Stimulated activated CD8-positive, alpha-beta memory T cell treated with anti-CD3 and anti-CD28 coated beads, Interleukin-15, amount 100 ng/mL, for 48 hours (primary cell): ENCODE data around the gene BTBD18.

Experiments used
- DNase-seq, 2 donors: peaks; one replicate each; pipeline ENCODE4 v3.0.0-alpha.2; 2020; ENCODE audit warnings: low read depth in 2 of 2

The BTBD18 gene

DNA sequence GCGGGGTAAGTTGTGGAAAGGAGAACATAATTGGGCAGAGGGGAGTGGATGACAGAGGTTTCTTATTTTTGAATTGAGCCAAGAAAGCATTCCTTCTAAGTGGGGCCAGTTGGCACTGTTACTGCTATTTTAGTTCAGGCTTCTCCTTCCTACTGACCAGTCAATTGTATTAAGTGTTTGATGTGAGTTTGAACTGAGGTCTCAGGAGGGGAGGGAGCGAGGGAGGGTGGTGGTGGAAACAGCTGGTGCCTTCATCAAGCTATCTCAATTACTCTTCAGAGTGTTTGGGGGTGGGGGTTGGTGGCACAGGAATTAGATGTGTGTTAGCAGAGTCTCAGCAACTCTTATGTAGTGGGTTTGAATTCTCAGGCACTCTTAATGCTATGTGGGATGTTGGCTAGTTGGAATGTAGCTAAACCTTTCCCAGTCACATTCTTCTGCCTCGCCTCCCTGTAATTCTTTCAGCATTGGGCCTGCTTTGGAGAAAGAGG lies 24.5 kb upstream of the BTBD18 start:
- DNase-seq: no peak

DNA sequence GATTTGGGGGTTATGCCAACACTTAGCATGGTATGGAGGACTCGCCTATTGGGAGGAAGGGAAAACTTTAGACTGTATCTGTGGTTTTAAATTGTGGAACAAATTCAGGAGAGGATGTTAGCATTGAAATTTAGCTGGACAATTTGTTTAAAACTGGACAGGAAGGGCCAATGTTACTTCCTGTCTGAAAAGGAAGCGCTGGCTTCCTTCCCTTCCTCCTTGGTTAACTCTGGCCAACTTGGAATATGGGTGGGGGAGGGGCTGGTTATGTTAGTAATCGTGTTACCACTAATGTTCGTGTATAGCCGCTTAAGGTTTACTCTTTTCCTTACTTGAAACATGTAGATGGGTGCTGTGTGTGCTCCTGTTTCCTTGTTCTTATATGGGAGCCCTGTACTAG lies 23.9 kb upstream of the BTBD18 start:
- DNase-seq: no peak

DNA sequence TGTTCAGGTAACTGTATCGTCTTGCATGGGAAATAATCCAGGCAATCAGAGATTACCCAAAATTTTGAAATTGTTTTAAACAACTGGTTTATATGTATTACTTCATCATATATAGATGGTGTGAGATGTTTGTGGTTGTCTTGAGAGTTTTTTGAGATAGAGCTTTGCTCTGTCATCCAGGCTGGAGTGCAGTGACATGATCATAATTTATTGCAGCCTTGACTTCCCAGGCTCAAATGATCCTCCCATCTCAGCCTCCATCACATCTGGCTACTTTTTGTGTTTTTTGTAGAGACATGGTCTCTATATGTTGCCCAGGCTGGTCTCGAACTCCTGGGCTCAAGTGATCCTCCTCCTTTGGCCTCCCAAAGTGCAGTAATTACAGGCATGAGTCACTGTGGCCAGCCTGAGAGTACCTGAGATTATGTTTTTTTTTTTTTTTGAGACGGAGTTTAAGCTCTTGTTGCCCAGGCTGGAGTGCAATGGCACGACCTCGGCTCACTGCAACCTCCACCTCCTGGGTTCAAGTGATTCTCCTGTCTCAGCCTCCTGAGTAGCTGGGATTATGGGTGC lies 21.5 kb upstream of the BTBD18 start:
- no peak for DNase-seq

GRCh38 chr11:57772562-57772961 lies 20.9 kb upstream of the BTBD18 start:
- no peak for DNase-seq

- no peak for DNase-seq
Measured at GRCh38 chr11:57771365-57771764, 19.7 kb upstream of the BTBD18 start.

DNA sequence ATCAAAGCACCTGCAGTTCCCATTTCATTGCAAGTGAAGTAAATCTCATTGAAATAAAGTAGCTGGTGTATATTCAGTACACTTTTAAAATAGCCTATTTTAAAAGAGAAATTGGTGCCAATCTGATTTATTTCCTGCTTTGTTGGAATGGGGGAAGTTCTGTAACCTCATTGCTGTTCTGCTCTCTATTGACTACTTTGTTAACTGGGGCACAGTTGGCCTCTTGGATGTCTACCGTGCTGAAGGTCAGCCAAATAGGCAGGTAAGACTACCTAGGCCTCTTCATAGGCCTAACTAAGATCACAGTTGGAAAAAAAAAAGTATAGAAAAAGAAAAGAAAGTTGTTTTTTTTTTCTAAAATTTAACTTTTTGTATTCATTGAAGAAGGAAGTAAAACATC lies 19.2 kb upstream of the BTBD18 start:
- DNase-seq: no peak

DNA sequence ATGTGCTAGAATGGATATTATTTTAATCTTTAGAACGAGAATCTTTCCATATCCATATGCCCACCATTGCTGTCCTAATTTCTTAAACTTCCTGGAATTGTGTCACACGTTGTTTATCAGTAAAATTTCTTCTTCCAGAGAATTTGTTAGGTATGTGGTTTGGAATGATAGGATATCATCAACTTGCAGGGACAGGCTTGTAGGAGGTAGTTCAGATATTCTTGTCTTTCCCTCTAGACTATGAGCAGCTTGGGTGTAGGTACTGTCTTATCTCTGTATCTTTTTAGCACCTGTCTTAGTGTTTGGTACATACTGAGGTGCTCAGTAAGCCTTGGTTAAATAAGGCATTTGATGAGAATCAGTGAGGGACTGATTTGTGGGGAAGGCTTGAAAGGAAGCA lies 13.4 kb upstream of the BTBD18 start:
- DNase-seq: no peak

- DNase-seq: no peak
Measured at GRCh38 chr11:57764566-57764965, 12.9 kb upstream of the BTBD18 start.

- no peak for DNase-seq
Measured at GRCh38 chr11:57764021-57764420, 12.4 kb upstream of the BTBD18 start.

DNA sequence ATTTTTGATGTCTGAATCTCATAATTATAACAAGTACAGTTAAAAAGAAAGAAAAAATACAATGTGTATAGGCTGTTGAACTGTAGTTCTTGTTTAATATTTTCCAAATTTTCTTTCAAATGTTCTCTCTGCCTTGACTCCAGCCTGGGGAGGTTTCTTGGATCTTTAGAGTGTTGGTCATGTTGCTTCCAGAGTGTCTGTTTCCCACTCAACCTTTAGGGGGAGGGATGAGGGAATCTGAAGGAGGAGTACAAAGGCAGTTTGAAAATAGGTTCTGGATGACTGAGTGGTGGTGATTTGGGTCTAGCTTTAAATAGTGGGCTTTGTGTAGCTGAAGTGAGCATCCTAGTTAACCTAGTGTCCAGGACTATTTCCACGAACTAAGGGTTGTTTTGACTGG lies 11.9 kb upstream of the BTBD18 start:
- no peak for DNase-seq

- DNase-seq: no peak
Measured at GRCh38 chr11:57762235-57762861, 10.7 kb upstream of the BTBD18 start.

- no peak for DNase-seq
Measured at GRCh38 chr11:57761301-57762234, 9.9 kb upstream of the BTBD18 start, which contains the start of gene CTNND1. Gene CTNND1, plus strand, starts transcription at chr11:57761802. Its CDS starts 29,677 bp downstream, at chr11:57791479.

GRCh38 chr11:57758174-57758573 lies 6.6 kb upstream of the BTBD18 start:
- DNase-seq: no peak

DNA sequence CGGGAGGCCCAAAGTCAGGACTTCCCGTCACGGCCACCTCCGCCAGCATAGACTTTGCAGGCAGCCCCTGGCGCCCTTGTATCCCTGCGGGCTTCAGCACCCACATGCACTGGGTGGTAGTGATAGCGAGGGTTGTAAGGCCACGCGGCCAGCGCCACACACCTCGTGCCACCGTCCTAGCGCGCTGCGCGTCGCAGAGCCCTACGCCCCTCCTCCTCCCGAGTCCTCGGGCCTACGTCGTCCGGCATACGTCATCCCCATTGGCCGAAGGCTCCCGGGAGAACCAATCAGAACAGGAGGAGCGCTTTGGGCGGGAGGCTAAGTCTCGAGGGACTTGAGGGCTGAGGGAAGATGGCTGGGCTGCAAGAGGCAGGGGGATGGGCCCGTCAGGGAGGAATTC lies 1.3 kb upstream of the BTBD18 start:
- DNase-seq: no peak

- DNase-seq: no peak
Measured at GRCh38 chr11:57751176-57751575, 443 bp downstream of the BTBD18 start.

DNA sequence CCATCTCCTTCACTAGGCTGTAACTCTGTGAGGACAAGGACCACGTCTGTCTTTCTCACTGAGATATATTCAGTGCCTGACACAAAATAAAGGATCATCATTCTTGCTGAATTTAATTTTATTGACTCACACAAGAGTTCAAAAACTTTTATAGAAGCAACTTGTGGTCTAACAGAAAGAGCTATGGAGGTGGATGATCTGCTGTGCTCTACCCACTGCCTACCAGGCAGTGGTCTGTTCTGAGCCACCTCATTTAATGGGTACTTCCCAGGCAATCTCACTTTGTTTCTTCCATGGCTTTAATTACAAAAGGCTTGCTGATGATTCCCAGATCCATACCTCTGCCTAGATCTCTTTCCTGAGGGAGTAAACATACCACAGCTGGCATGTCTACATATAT lies 4.7 kb downstream of the BTBD18 start:
- no peak for DNase-seq

DNA sequence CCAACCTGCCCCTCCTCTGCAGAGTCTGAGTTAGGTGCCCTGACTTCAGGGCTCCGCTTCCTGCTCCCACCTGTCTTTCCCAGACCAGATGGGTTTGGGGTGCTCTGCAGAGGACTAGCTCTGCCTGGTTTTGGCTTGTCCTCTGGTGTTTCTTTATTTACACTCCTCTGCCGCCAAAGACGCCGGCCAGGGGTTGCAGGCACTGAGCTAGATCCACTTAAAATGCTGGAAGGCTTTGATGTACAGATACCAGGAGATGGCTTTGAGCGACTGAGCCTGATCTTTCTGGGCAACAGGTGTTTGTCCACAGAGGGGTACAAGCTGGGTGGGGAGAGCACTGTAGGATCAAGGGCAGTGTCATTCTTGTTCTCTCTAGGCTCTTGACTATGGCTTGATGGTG lies 6.4 kb downstream of the BTBD18 start:
- DNase-seq: no peak

DNA sequence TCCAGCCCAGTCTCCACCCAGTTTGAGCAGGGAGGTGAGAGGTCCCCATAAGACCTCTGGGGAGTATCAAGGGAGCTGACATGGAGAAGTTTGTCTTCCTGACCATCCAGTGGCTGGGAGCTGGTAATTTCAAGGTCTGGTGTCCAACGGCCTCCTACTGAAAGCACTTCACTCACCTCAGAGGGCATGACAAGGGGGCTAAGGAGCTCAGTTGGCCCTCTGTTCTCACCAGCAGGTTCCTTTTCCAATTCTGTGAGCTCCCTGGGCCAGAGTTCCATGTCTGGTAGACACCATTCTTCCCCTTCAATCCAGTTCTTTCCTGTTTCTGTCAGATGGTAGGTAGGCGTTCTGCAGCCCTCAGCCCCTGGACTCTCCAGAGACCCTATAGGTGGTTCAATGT lies 7.3 kb downstream of the BTBD18 start:
- DNase-seq: no peak

- no peak for DNase-seq
Measured at GRCh38 chr11:57742087-57742452, 9.5 kb downstream of the BTBD18 start.

DNA sequence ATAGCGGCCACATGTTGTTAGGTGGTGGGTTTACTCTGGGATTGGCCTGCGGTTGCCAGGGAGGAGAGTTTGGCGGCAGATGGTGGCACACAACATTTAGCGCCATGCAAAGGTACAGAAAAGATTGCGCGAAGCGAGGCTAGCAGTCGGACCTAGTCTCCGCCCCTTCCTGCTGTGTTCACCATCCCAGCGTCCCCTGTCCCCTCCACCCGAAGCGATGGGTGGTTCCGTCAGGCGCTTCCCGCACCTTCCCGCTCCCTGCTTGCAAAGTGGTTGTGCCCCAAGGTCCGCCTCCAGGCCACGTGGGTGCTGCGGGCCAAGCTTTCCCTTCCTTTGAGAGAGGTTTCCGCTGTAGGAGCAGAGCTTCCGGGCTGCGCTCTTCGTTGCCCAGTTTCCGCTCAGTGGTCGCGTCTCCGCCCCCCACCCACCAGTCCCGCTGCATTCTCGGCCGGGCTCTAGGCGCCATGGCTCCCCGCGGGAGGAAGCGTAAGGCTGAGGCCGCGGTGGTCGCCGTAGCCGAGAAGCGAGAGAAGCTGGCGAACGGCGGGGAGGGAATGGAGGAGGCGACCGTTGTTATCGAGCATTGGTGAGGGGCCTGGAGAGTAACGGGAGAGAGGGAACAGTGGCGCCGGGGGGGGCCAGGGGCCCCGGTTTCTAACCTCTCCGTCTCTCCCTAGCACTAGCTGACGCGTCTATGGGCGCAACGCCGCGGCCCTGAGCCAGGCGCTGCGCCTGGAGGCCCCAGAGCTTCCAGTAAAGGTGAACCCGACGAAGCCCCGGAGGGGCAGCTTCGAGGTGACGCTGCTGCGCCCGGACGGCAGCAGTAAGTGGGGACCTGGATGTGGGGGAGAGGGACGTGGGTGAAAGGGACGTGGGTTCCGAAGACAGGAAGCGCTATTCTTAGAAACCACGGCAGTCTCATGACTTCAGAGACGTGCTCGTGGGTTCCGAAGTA lies 10.2 kb downstream of the BTBD18 start, which contains the start of gene SELENOH:
Gene SELENOH (plus strand): TSS at position 360 of the 955 bp plus-strand sequence. CDS start 105 bp downstream, at position 465.
- peak; percentile 95 to 96 for DNase-seq

DNA sequence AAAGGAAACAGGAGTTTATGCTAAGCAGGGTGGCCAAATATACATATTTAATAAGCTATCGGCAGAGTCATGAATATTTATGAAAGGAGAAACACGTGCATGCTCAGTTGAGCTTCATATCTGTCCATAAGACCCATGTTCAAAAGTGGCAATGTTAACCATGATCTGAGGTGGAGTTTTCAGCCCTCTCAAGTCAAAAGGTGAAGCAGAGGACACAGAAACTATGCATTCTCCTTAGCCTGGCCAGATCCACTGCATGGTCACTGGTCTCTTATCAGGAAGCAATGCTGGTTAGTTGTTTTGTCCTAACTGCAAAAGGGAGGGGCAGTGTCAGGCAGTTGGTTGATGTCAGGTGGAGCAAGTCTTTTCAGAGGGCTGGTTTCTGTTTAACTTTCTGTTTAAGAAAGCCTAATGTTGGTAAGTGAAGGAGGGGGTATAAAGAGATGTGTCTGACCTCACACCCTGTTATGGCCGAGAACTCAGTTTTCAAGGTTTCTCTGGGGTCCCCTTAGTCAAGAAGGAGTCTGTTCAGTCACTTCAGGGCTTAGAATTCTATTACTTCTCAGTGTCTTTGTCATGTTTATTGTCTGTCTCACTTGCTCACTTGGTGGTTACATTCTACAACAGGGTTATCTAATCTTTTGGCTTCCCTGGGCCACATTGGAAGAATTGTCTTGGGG lies 15.9 kb downstream of the BTBD18 start:
- DNase-seq: no peak
